Mesenchymal stem cell (in vitro differentiated cells and primary cell): Measurements from ENCODE around the gene CDKN2AIP.

ENCODE experiments used
- DNase-seq: peaks from one replicate; pipeline ENCODE4 v3.0.0-alpha.2; 2013
- H2AFZ ChIP-seq: one replicate; pipeline ENCODE4 v1.6.1; 2013; ENCODE audit warnings: low read depth, mild to moderate bottlenecking, control low read depth, inconsistent platforms, low read length, moderate library complexity
- H2AK5ac ChIP-seq: 2 replicates; pipeline ENCODE4 v1.6.1; 2013; ENCODE audit warnings: low read length, moderate library complexity, mild to moderate bottlenecking, inconsistent platforms; ENCODE audit not compliant: severe bottlenecking
- H2BK120ac ChIP-seq: one replicate; pipeline ENCODE4 v1.6.1; 2013; ENCODE audit warnings: low read depth, mild to moderate bottlenecking, inconsistent platforms, low read length, moderate library complexity
- H2BK12ac ChIP-seq, 2 experiments: one replicate each; pipeline ENCODE4 v1.6.1; 2013; ENCODE audit warnings: inconsistent platforms in 2 of 2, low read length in 2 of 2, mild to moderate bottlenecking in 2 of 2, moderate library complexity in 2 of 2, control low read depth in 1 of 2
- H2BK15ac ChIP-seq: one replicate; pipeline ENCODE4 v1.6.1; 2013; ENCODE audit warnings: mild to moderate bottlenecking, low read depth, inconsistent platforms; ENCODE audit not compliant: poor library complexity, severe bottlenecking
- H2BK5ac ChIP-seq: 2 replicates; pipeline ENCODE4 v1.6.1; 2013; ENCODE audit warnings: low read depth, mild to moderate bottlenecking, low read length, control low read depth, inconsistent platforms; ENCODE audit not compliant: poor library complexity, severe bottlenecking
- H3K14ac ChIP-seq, 2 experiments: one replicate each; pipeline ENCODE4 v1.6.1; 2013; ENCODE audit warnings: inconsistent platforms in 2 of 2, low read length in 2 of 2, control low read depth in 1 of 2, mild to moderate bottlenecking in 1 of 2, moderate library complexity in 1 of 2
- H3K18ac ChIP-seq, 2 experiments: one replicate each; pipeline ENCODE4 v1.6.1; 2013; ENCODE audit warnings: inconsistent platforms in 2 of 2, low read length in 2 of 2, control low read depth in 1 of 2, low read depth in 1 of 2, mild to moderate bottlenecking in 1 of 2
- H3K23ac ChIP-seq, 2 experiments: one replicate each; pipeline ENCODE4 v1.6.1; 2013; ENCODE audit warnings: inconsistent platforms in 2 of 2, low read length in 2 of 2, mild to moderate bottlenecking in 2 of 2, moderate library complexity in 2 of 2, control low read depth in 1 of 2
- H3K27ac ChIP-seq: 2 replicates; pipeline ENCODE4 v1.5.1; 2013; ENCODE audit warnings: mild to moderate bottlenecking, moderate library complexity, low read length, control low read depth, inconsistent platforms; ENCODE audit not compliant: poor library complexity, severe bottlenecking
- H3K27me3 ChIP-seq, 2 experiments: 2 replicates each; pipeline versions ENCODE4 v1.6.1 to v1.7.0; 2013; ENCODE audit warnings: low read length in 2 of 2, mild to moderate bottlenecking in 2 of 2, moderate library complexity in 2 of 2, control low read depth in 1 of 2, inconsistent platforms in 1 of 2; ENCODE audit not compliant: control insufficient read depth in 1 of 2, insufficient read depth in 1 of 2
- H3K36me3 ChIP-seq, 2 experiments: 2 replicates each; pipeline versions ENCODE4 v1.6.1 to v1.7.0; 2013; ENCODE audit warnings: low read length in 2 of 2, control low read depth in 1 of 2, inconsistent platforms in 1 of 2, low read depth in 1 of 2, mild to moderate bottlenecking in 1 of 2; ENCODE audit not compliant: insufficient read depth in 2 of 2, control insufficient read depth in 1 of 2
- H3K4ac ChIP-seq, 2 experiments: one replicate each; pipeline ENCODE4 v1.6.1; 2013; ENCODE audit warnings: inconsistent platforms in 2 of 2, low read length in 2 of 2, mild to moderate bottlenecking in 2 of 2, moderate library complexity in 2 of 2, control low read depth in 1 of 2, low read depth in 1 of 2
- H3K4me1 ChIP-seq: 2 replicates; pipeline ENCODE4 v1.6.1; 2013; ENCODE audit warnings: low read depth, low read length, control low read depth; ENCODE audit not compliant: control insufficient read depth, insufficient read depth
- H3K4me2 ChIP-seq: 2 replicates; pipeline ENCODE4 v1.6.1; 2013; ENCODE audit warnings: low read length, mild to moderate bottlenecking, inconsistent platforms; ENCODE audit not compliant: poor library complexity, severe bottlenecking
- H3K4me3 ChIP-seq, 2 experiments: 2 replicates each; pipeline versions ENCODE4 v1.5.1 to v1.7.0; 2013; ENCODE audit warnings: low read length in 2 of 2, mild to moderate bottlenecking in 2 of 2, control low read depth in 1 of 2, low read depth in 1 of 2; ENCODE audit not compliant: insufficient read depth in 1 of 2
- H3K79me1 ChIP-seq: replicated peaks from 2 replicates; pipeline ENCODE4 v1.6.1; 2013; ENCODE audit warnings: mild to moderate bottlenecking, control low read depth, low read length, inconsistent platforms; ENCODE audit not compliant: poor library complexity, severe bottlenecking
- H3K9ac ChIP-seq: 2 replicates; pipeline ENCODE4 v1.7.0; 2013; ENCODE audit warnings: mild to moderate bottlenecking, low read length, moderate library complexity
- H3K9me3 ChIP-seq: 2 replicates; pipeline ENCODE4 v1.7.0; 2013; ENCODE audit warnings: mild to moderate bottlenecking, low read length; ENCODE audit not compliant: control insufficient read depth
- H4K8ac ChIP-seq: one replicate; pipeline ENCODE4 v1.6.1; 2013; ENCODE audit warnings: inconsistent platforms, mild to moderate bottlenecking, low read length, moderate library complexity
- H4K91ac ChIP-seq: one replicate; pipeline ENCODE4 v1.6.1; 2013; ENCODE audit warnings: mild to moderate bottlenecking, low read length, inconsistent platforms
- WGBS: methylation state at CpG from one replicate; pipeline ENCODE4 v1.1.7; 2013; ENCODE audit warnings: mixed read lengths; 5-methylcytosine and 5-hydroxymethylcytosine counted together

CDKN2AIP gene

DNA sequence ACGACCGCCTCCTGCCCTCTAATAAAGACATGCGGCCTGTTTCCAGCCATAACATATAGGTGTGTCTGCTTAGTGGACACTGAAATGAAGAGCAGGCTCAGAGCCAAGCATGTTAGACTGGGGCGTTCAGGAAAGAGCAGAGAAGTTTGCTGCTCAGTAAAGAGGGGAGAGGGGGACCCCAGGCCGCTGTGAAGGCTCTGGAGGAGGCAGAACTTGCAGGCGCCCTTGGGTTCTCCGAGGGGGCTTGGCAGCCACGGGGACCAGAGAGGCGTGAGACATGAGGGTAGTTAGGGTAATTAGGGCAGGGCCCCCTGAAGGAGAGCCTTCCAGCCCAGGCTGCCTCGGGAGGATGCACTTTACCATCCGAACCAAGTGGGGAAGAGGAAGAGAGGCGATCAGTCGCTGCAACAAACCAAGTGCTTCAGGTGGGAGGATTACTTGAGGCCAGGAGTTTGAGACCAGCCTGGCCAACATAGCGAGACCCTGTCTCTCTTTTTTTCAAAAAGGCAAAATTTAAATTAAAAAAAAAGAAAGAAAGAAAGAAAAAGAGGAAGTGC, 46.6 kb upstream of the CDKN2AIP start:
- Histone ChIP-seq H3K9ac (peak overlapping the region; percentile 87), H3K14ac (no peak overlapping the region), H3K18ac (no peak overlapping the region), H3K23ac (no peak overlapping the region), H2BK5ac (no peak overlapping the region), H3K4me2 (peak overlapping the region; percentile 84), H3K27me3 (peaks cover 0 to 12% of the 10 kb centered on the region in 2 experiments), H3K27ac (no peak overlapping the region), H2BK12ac (no peak overlapping the region), H2AK5ac (no peak overlapping the region), H2AFZ (no peak overlapping the region), H4K91ac (no peak overlapping the region), H3K4me1 (peaks cover 6% of the 10 kb centered on the region), H2BK120ac (no peak overlapping the region), H3K9me3 (no peaks in the 10 kb centered on the region), H2BK15ac (no peak overlapping the region), H4K8ac (no peak overlapping the region), H3K79me1 (no peaks in the 10 kb centered on the region), H3K4me3 (peak overlapping the region in 1 of 2 experiments; percentile 80), H3K36me3 (no peaks in the 10 kb centered on the region), H3K4ac (no peak overlapping the region)
- DNase-seq, result no peak
- WGBS, result 91% methylated on average over 13 of the region's 14 CpGs

DNA sequence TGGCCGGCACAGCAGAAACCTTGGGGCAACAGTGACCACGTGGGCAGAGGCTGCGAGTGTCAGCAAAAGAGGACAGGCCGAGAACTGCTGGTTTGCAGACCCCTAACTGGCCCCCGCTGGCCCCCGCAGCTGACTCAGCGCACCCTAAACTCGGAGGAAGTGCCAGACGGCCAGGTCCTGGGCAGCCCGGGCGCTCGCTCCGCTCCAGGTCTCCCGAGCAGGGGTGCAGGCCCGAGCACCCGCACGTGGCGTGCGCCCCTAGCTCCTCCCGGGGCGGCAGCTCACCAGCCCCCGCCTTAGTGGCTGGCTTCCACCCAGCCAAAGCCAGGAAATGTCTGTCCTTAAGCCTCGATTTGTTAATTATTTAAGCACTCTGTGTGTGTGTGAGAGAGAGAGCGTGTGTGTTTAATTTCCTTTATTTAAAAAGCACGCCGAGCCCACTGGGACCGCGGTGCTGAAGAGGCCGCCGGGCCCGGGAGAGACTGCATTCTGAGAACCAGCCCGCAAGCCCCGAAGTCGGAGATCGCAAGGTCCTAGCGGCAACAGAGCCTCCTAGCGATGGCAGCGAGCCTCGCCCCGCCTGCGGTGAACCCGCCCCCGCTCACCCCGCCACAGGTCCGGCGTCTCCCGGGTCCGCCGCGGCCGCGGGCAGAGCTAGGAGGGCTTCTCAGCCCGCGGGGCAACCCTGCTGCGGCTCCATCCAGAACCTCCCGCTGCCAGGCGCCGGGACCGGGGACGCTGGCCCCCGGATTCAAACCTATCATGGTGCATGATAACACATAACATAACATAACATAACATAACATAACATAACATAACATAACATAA, 45.9 kb upstream of the CDKN2AIP start:
- H2BK5ac ChIP-seq, result no peak overlapping the region
- H3K9me3 ChIP-seq, result no peaks in the 10 kb centered on the region
- peak overlapping the region; percentile 65 for H2AFZ ChIP-seq
- no peak overlapping the region for H3K27ac ChIP-seq
- H4K91ac ChIP-seq, result peak overlapping the region; percentile 46
- H2BK15ac ChIP-seq, result no peak overlapping the region
- peak overlapping the region in 1 of 2 experiments; percentile 30 for H3K14ac ChIP-seq
- H3K36me3 ChIP-seq, result no peaks in the 10 kb centered on the region
- no peaks in the 10 kb centered on the region for H3K79me1 ChIP-seq
- H3K4me2 ChIP-seq, result peak overlapping the region; percentile 84
- H2AK5ac ChIP-seq, result no peak overlapping the region
- peak overlapping the region; percentile 35 to 80 for H3K4me3 ChIP-seq
- H3K4ac ChIP-seq, result peak overlapping the region in 1 of 2 experiments; percentile 0
- H3K9ac ChIP-seq, result peak overlapping the region; percentile 87
- no peak overlapping the region for H2BK120ac ChIP-seq
- peak overlapping the region; percentile 22 to 52 for H3K18ac ChIP-seq
- H2BK12ac ChIP-seq, result no peak overlapping the region
- WGBS, result 16% methylated on average over 61 of the region's 61 CpGs
- DNase-seq, result peak; percentile 73
- peaks cover 6% of the 10 kb centered on the region for H3K4me1 ChIP-seq
- H3K23ac ChIP-seq, result peak overlapping the region in 1 of 2 experiments; percentile 3
- peaks cover 0 to 12% of the 10 kb centered on the region in 2 experiments for H3K27me3 ChIP-seq
- peak overlapping the region; percentile 66 for H4K8ac ChIP-seq

DNA sequence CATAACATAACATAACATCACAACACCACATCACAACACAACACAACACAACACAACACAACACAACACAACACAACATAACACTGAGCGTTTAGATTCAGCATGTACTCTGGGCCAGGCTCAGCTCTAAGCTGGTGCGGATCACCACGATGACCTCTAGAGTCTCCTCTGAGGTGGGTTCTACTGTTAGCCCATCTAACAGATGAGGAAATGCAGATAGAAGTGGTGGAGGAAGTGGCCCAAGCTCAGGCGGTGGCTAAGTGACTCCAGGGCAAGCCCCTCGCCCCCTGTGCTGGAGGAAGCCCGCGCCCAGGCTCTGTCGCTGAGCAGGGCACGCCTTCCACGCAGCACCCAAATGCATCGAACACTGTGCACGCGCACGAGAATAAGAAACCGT, 45.3 kb upstream of the CDKN2AIP start:
- H2BK5ac ChIP-seq, result no peak overlapping the region
- no peaks in the 10 kb centered on the region for H3K9me3 ChIP-seq
- no peak overlapping the region for H2AK5ac ChIP-seq
- peak overlapping the region; percentile 65 for H2AFZ ChIP-seq
- no peak overlapping the region for H3K23ac ChIP-seq
- no peak overlapping the region for H2BK120ac ChIP-seq
- H4K8ac ChIP-seq, result no peak overlapping the region
- no peaks in the 10 kb centered on the region for H3K79me1 ChIP-seq
- no peak overlapping the region for H3K4ac ChIP-seq
- H3K4me3 ChIP-seq, result peak overlapping the region in 1 of 2 experiments; percentile 80
- 91% methylated on average over 15 of the region's 15 CpGs for WGBS
- no peaks in the 10 kb centered on the region for H3K36me3 ChIP-seq
- no peak overlapping the region for H3K14ac ChIP-seq
- peaks cover 0 to 9% of the 10 kb centered on the region in 2 experiments for H3K27me3 ChIP-seq
- no peak overlapping the region for H4K91ac ChIP-seq
- H3K4me2 ChIP-seq, result no peak overlapping the region
- DNase-seq, result no peak
- no peak overlapping the region for H2BK12ac ChIP-seq
- no peak overlapping the region for H2BK15ac ChIP-seq
- H3K4me1 ChIP-seq, result peaks cover 6% of the 10 kb centered on the region
- peak overlapping the region; percentile 87 for H3K9ac ChIP-seq
- no peak overlapping the region for H3K18ac ChIP-seq
- no peak overlapping the region for H3K27ac ChIP-seq

GRCh38 chr4:183399616-183400015, 44.8 kb upstream of the CDKN2AIP start:
- Histone ChIP-seq H2BK120ac (no peak overlapping the region), H3K23ac (no peak overlapping the region), H3K27ac (no peak overlapping the region), H3K14ac (no peak overlapping the region), H4K8ac (no peak overlapping the region), H4K91ac (no peak overlapping the region), H3K18ac (no peak overlapping the region), H3K27me3 (peaks cover 0 to 7% of the 10 kb centered on the region in 2 experiments), H3K36me3 (no peaks in the 10 kb centered on the region), H3K9ac (no peak overlapping the region), H2BK5ac (no peak overlapping the region), H2AK5ac (no peak overlapping the region), H2BK15ac (no peak overlapping the region), H3K4ac (no peak overlapping the region), H3K79me1 (no peaks in the 10 kb centered on the region), H3K9me3 (no peaks in the 10 kb centered on the region), H3K4me3 (peak overlapping the region in 1 of 2 experiments; percentile 61), H3K4me2 (no peak overlapping the region), H3K4me1 (peaks cover 6% of the 10 kb centered on the region), H2AFZ (no peak overlapping the region), H2BK12ac (no peak overlapping the region)
- WGBS, result 93% methylated on average over 12 of the region's 12 CpGs
- DNase-seq, result no peak
